MCF 10A (cell line): ENCODE data around the gene CPNE2. TPM values are rescaled to one million over a fixed set of nuclear protein-coding genes. Genes with fewer than 3 reads are reported as not detected.

Experiments
- BruUV-seq: library from RNA; stranded (reverse); fragments of 400-500 nt; replicated peaks from 2 replicates; lab custom pipeline; 2021; lab: Mats Ljungman, UMichigan
- CTCF ChIA-PET: fragments of 300-600 bp; sonication (Branson Sonifier 250); formaldehyde crosslinking; extraction: SDS; loops from one replicate; lab custom pipeline; 2021; ENCODE audit warnings: antibody characterized with exemption, inconsistent platforms; lab: Yijun Ruan, JAX
- POLR2A ChIA-PET: fragments of 300-600, 350-650 bp; sonication (Branson Sonifier 250); formaldehyde crosslinking; extraction: SDS; loops from one replicate; lab custom pipeline; 2020; ENCODE audit warnings: antibody characterized with exemption, inconsistent platforms; lab: Yijun Ruan, JAX
- DNase-seq: peaks from one replicate; pipeline ENCODE4 v3.0.0-alpha.2; 2018; ENCODE audit not compliant: unreplicated experiment
- H3K27ac Mint-ChIP-seq: one replicate; pipeline ENCODE4 v1.8.0; 2022; ENCODE audit warnings: mild to moderate bottlenecking, low read depth, mixed read lengths; ENCODE audit not compliant: unreplicated experiment
- H3K27me3 Mint-ChIP-seq: one replicate; pipeline ENCODE4 v1.8.0; 2022; ENCODE audit warnings: mixed read lengths; ENCODE audit not compliant: insufficient read depth, unreplicated experiment
- H3K36me3 Mint-ChIP-seq: one replicate; pipeline ENCODE4 v1.8.0; 2022; ENCODE audit warnings: mild to moderate bottlenecking, moderate library complexity, mixed read lengths; ENCODE audit not compliant: insufficient read depth, unreplicated experiment
- H3K4me1 Mint-ChIP-seq: one replicate; pipeline ENCODE4 v1.8.0; 2022; ENCODE audit warnings: mixed read lengths; ENCODE audit not compliant: insufficient read depth, unreplicated experiment
- H3K4me3 Mint-ChIP-seq: one replicate; pipeline ENCODE4 v1.8.0; 2022; ENCODE audit warnings: mild to moderate bottlenecking, moderate library complexity, mixed read lengths; ENCODE audit not compliant: unreplicated experiment
- H3K9me3 Mint-ChIP-seq: one replicate; pipeline ENCODE4 v1.8.0; 2022; ENCODE audit warnings: mixed read lengths; ENCODE audit not compliant: unreplicated experiment
- CTCF ChIP-seq: fragments of 200-600 bp; IDR thresholded peaks from one replicate; pipeline ENCODE4 v1.8.0; 2022; ENCODE audit warnings: antibody characterized with exemption, mild to moderate bottlenecking; ENCODE audit not compliant: unreplicated experiment
- intact Hi-C: fragments of 100-400 bp; cut with micrococcal nuclease; formaldehyde crosslinking; loops from 2 replicates; pipeline ENCODE4 v1.14.1; 2022
- total RNA-seq: library from RNA; stranded (reverse); gene quantifications from 2 replicates; pipeline ENCODE4 v1.2.3, GENCODE V29; 2022

Gene CPNE2
- total RNA-seq, 1 experiment from 2014 or later, result 6.7 TPM

GRCh38 chr16:57131351-57131970, 39.1 kb downstream of the CPNE2 start:
- H3K4me3 Mint-ChIP-seq, result no peak overlapping the region
- no peak for TF ChIP-seq CTCF
- CTCF ChIA-PET, result interaction anchor here (0.6 kb wide), 2 partner anchors 18 to 343 kb away, joined by 3 to 5 read pairs; no protein-coding TSS in a partner anchor
- H3K36me3 Mint-ChIP-seq, result no peaks in the 10 kb centered on the region
- H3K4me1 Mint-ChIP-seq, result no peaks in the 10 kb centered on the region
- no peaks in the 10 kb centered on the region for H3K9me3 Mint-ChIP-seq
- no peak overlapping the region for H3K27ac Mint-ChIP-seq
- intact Hi-C loops, result no loop called here
- no peaks in the 10 kb centered on the region for H3K27me3 Mint-ChIP-seq
- BruUV-seq, result no TSS peak
- no peak for DNase-seq
- POLR2A ChIA-PET, result interaction anchor here (1.1 kb wide), 1 partner anchor 20 kb away, joined by 3 read pairs; no protein-coding TSS in a partner anchor

GRCh38 chr16:57132470-57132869, 40.1 kb downstream of the CPNE2 start:
- intact Hi-C loops, result no loop called here
- Mint-ChIP-seq H3K36me3 (no peaks in the 10 kb centered on the region), H3K4me3 (no peak overlapping the region), H3K27me3 (no peaks in the 10 kb centered on the region), H3K9me3 (no peaks in the 10 kb centered on the region), H3K4me1 (no peaks in the 10 kb centered on the region), H3K27ac (no peak overlapping the region)
- TF ChIP-seq CTCF, result no peak
- CTCF ChIA-PET, result no interaction called here
- POLR2A ChIA-PET, result no interaction called here
- BruUV-seq, result no TSS peak
- DNase-seq, result no peak

DNA sequence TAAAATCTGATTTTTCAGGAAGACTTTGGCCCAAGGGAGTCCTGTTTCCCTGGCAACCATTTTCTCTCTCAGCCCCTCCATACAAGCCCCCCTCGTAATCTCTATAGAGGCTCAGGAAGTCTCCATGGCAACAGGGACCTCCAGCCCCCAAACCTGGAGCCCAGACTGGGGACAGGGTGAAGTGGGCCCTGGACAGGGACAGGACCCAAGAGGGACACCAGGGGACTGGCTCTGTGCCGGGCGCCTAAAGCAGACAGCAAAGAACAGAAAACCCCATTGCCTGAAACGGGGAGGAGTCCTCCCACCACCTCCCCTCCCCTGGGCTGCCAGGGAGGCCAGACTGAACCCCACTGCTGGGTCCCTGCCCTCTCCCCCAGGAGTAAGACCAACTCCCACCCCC, 40.6 kb downstream of the CPNE2 start:
- TF ChIP-seq CTCF, result no peak
- no peak overlapping the region for H3K27ac Mint-ChIP-seq
- ChIA-PET POLR2A (no interaction called here), CTCF (no interaction called here)
- BruUV-seq, result no TSS peak
- H3K27me3 Mint-ChIP-seq, result no peaks in the 10 kb centered on the region
- DNase-seq, result no peak
- no peaks in the 10 kb centered on the region for H3K9me3 Mint-ChIP-seq
- no peaks in the 10 kb centered on the region for H3K4me1 Mint-ChIP-seq
- intact Hi-C loops, result no loop called here
- H3K36me3 Mint-ChIP-seq, result no peaks in the 10 kb centered on the region
- H3K4me3 Mint-ChIP-seq, result no peak overlapping the region

GRCh38 chr16:57133886-57134285, 41.5 kb downstream of the CPNE2 start:
- no peak for DNase-seq
- CTCF ChIA-PET, result no interaction called here
- H3K9me3 Mint-ChIP-seq, result no peaks in the 10 kb centered on the region
- no peaks in the 10 kb centered on the region for H3K36me3 Mint-ChIP-seq
- BruUV-seq, result no TSS peak
- no peaks in the 10 kb centered on the region for H3K4me1 Mint-ChIP-seq
- H3K27ac Mint-ChIP-seq, result peak overlapping the region; percentile 67
- no peak overlapping the region for H3K4me3 Mint-ChIP-seq
- POLR2A ChIA-PET, result no interaction called here
- TF ChIP-seq CTCF, result no peak
- H3K27me3 Mint-ChIP-seq, result no peaks in the 10 kb centered on the region
- intact Hi-C loops, result no loop called here
